NCI-H226 (cell line): ENCODE measurements around the gene MOBP.
"Not testable (repeated sequence)": the region's sequence is repeated elsewhere in the genome, so short reads cannot be mapped to it uniquely, and the experiment has no call there.

Experiments
- DNase-seq: peaks from one replicate; pipeline ENCODE4 v3.0.0-alpha.2; 2015

The MOBP gene

DNA sequence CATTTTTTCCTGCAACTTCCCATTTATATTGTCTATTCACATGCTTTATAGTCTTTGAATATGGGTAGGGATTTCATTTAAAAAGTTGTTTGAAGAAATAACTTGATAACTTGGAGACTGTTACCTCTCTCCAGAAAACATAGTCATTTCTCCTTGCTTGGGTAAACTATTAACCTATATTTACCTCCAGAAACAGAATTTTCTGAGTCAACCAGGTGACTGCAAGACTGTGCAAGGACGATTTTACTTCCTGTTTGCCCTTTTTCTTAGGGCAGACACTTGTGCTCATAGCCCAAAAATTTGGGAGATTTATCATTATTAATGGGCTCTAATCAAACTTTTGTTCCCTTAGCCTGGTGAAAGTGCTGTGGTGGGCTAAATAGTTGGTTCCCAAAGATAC is 14.3 kb upstream of the MOBP start:
- DNase-seq, result no peak

- not testable (repeated sequence) for DNase-seq
These were observed 13.6 kb upstream of the MOBP start for GRCh38 chr3:39453872-39454271.

GRCh38 chr3:39454591-39455217 is 12.8 kb upstream of the MOBP start:
- DNase-seq, result no peak

DNA sequence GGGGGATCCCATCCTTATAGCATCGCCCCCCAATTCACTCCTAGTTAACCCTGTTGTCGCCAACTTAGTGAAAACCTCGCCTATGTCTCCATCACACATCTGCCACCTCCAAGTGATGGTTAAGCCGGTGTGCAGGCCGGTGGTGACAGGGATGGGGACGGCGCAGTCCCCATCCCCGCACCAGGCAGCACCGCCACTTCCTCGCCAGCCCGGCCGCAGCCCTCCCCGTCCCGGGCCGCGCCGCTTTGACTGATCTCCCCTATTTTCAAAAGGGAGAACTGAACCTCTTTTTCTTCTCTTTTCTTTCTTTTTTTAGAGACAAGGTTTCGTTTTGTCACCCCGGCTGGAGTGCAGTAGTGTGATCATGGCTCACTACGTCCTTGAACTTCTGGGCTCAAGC is 11.3 kb upstream of the MOBP start:
- DNase-seq, result no peak

GRCh38 chr3:39457361-39457760 is 10.1 kb upstream of the MOBP start:
- no peak for DNase-seq

- not testable (repeated sequence) for DNase-seq
These were observed 8.9 kb upstream of the MOBP start for GRCh38 chr3:39458579-39458978.

DNA sequence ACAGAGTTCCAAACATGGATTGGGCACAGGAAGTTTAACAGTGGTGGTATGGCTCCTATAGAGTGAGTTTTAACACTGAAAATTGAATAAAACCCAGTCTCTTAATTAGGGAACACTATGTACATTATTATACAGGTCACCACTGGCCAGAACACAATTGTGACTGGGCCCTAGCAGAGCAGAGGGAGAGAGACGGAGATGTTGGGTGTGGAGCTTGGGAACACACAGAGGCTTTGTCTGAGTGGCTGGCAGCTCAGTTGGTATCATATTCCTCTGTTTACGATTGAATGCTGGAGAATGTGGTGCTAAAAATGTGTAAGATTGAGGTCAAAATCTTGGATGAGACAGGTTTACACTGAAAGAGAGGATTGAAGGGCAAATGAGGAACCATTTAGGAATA is 6.8 kb upstream of the MOBP start:
- DNase-seq, result no peak

- DNase-seq, result no peak
These were observed 4.2 kb upstream of the MOBP start for GRCh38 chr3:39463269-39463668.

GRCh38 chr3:39466988-39467387 is 492 bp upstream of the MOBP start:
- DNase-seq, result no peak

- no peak for DNase-seq
These were observed 592 bp downstream of the MOBP start for GRCh38 chr3:39468108-39468436.

DNA sequence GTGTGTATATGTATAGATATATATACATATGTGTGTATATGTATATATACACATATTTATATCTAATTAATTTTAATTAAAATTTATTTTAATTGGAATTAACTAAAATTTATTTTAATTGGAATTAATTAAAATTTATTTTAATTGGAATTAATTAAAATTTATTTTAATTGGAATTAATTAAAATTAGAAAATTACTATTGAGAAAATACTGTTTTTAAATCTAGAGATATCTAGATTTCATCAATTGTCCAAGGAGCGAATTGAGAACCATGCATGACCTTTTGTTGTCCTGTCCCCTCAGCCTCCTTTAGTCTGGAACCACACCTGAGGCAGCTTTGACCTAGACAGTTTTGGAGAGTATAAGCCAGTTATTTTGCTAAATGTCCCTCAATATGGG is 1.8 kb downstream of the MOBP start:
- DNase-seq, result no peak

- no peak for DNase-seq
These were observed 2.5 kb downstream of the MOBP start for GRCh38 chr3:39469945-39470344.

GRCh38 chr3:39471652-39472051 is 4.2 kb downstream of the MOBP start:
- DNase-seq, result no peak

DNA sequence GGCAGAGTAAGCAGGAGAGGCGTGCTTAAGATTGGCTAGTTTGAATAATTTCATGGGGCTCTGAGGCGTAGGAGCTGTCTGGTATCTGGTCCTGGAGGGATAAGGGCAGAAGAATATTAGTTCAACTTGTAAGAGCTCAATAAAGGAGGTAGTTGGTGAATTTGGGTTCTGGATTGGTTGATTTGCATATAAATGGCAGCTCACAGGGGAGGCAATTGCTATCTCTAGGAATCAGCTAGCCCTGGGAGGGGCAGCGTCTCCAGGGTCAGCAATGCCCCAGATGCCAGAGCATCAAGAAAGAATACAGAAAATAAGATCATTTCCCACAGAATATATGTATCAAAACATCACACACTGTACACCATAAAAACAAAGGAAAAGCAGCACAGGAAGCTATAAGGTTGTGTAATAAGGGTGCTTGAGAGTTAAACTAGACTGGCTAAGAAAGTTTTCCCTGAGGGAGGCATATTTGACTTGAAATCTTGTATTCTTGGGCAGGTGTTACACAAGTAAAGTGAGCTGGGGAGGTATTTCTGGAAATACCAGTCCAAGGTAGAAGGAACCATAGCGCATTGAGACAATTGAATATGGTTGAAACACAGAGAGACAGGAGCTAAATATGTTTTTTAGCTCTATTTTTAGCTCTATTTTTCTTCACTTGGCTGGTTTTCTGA is 6.1 kb downstream of the MOBP start:
- DNase-seq, result no peak

DNA sequence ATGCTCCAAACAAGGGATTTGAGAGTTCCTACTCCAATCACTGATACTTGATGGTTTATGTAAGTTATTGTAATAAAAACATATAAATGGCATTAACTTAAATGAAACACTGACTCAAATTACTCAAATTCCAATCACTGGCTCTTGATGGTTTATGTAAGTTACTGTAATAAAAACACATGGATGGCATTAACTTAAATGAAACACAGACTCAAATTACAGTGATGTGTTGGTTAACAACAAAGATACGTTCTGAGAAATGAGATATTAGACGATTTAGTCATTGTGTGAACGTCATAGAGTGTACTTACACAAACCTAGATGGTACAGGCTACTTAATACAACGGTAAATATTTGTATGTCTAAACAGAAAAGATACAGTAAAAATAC is 6.6 kb downstream of the MOBP start:
- no peak for DNase-seq

- no peak for DNase-seq
These were observed 9.3 kb downstream of the MOBP start for GRCh38 chr3:39476783-39477182.

- no peak for DNase-seq
These were observed 10.7 kb downstream of the MOBP start for GRCh38 chr3:39478226-39478625.

GRCh38 chr3:39479701-39480414 is 12.4 kb downstream of the MOBP start:
- no peak for DNase-seq

DNA sequence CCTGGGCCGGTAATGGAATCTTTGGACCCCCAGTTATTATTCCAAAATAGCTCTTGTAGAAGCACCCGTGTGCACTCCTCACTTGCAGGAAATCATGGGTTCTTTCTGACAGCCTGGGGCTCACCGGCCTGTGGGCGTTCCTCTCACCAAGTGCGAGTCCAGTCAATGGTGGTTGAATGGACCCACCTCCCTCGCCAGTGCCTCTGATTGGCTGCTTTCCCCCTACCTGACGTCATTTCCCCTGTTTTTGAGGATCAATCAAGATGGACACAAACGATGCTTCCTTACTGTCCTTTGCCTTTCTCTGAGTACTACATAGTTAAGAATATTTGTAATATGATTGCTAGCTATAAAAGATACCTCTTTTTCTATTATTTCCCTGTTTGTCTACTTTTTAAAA is 18.1 kb downstream of the MOBP start:
- DNase-seq, result no peak

DNA sequence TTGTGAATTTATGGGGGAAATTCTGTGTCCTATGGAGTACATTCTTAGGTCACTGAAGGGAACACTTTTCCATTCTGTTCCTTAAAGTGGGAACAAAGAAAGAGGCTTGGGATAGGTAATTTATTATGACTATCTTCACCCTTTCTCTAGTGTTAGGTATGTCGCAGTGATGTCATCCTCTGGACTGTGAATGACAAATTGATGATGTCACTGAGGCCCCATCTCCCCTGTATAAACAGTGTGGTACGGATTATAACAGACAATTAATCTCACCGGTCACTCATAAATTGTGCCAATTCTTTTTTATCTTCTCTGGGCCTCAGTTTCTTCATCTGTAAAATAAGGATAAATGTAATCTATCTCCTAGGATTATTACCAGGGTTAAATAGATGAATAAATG is 23.5 kb downstream of the MOBP start:
- no peak for DNase-seq

GRCh38 chr3:39491733-39492350 is 24.4 kb downstream of the MOBP start:
- no peak for DNase-seq

DNA sequence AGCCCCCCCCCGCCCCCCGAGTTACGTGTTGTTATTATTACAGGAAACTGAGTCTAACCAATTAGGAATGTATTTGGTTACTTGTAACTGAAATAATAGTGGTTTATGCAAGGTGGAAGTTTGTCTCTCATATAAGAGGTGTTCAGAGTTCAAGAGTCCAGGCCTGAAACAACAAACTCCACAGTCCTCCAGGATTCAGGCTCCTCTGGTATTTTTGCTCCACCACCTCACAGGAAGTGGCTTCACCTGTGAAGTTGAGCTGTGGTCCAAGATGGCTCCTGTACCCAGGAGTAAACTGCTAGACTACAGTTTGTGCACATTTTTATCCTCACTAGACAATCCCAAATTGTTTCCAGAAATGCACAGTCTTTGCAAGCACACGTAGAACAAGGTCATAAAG is 27.3 kb downstream of the MOBP start:
- no peak for DNase-seq

DNA sequence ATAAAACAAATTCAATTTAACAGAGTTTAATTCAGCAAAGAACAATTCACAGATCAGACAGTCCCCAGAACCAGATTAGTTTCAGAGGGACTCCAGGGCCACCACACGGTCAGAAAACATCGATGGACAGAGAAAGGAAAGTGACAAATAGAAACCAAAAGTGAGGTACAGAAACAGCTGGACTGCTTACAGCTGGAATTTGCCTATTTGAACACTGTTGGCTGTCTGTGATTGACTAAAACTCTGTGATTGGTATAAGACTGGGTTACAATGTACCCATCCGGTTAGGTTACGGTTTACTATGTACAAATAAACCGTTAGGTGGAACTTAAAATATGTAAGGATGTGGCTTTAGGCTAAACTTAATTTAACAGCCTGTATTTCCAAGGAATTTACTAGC is 30.3 kb downstream of the MOBP start:
- no peak for DNase-seq

- no peak for DNase-seq
These were observed 32.3 kb downstream of the MOBP start for GRCh38 chr3:39499651-39500273.
